CD14-positive monocyte (primary cell): Measurements from ENCODE around the gene CDH4. TPM values are rescaled to one million over a fixed set of nuclear protein-coding genes. Genes with fewer than 3 reads are reported as not detected.

Experiments
- DNase-seq, 3 donors: peaks; one replicate each; pipeline ENCODE4 v3.0.0-alpha.2; 2011 to 2022
- H2AFZ ChIP-seq: 2 replicates; pipeline ENCODE4 v1.6.0; 2012; ENCODE audit warnings: mild to moderate bottlenecking, low read depth, low read length, inconsistent platforms; ENCODE audit not compliant: insufficient read depth, poor library complexity, severe bottlenecking
- H3K27ac ChIP-seq, 2 donors: 1 replicate in 1 of 2; 2 replicates in 1 of 2; pipeline ENCODE4 v1.5.1; 2012 to 2013; ENCODE audit warnings: low read length in 2 of 2, control low read depth in 1 of 2, inconsistent platforms in 1 of 2, low read depth in 1 of 2, mild to moderate bottlenecking in 1 of 2
- H3K27me3 ChIP-seq, 2 donors: one replicate each; pipeline versions ENCODE4 v1.6.0 to v1.6.1; 2011 to 2013; ENCODE audit warnings: low read length in 2 of 2; ENCODE audit not compliant: control insufficient read depth in 2 of 2, insufficient read depth in 2 of 2
- H3K36me3 ChIP-seq, 2 donors: replicated peaks in 1 of 2; 1 replicate in 1 of 2; 2 replicates in 1 of 2; pipeline versions ENCODE4 v1.5.1 to v1.6.1; 2012 to 2013; ENCODE audit warnings: low read length in 2 of 2, control low read depth in 1 of 2, inconsistent platforms in 1 of 2, mild to moderate bottlenecking in 1 of 2; ENCODE audit not compliant: insufficient read depth in 2 of 2, control insufficient read depth in 1 of 2
- H3K4me1 ChIP-seq, 2 donors: 1 replicate in 1 of 2; 2 replicates in 1 of 2; pipeline versions ENCODE4 v1.5.1 to v1.6.1; 2012 to 2013; ENCODE audit warnings: low read length in 2 of 2, control low read depth in 1 of 2, inconsistent platforms in 1 of 2, mild to moderate bottlenecking in 1 of 2, moderate library complexity in 1 of 2; ENCODE audit not compliant: insufficient read depth in 2 of 2, control insufficient read depth in 1 of 2
- H3K4me2 ChIP-seq: replicated peaks from 2 replicates; pipeline ENCODE3; 2012; ENCODE audit warnings: low read length, moderate library complexity, mild to moderate bottlenecking; ENCODE audit not compliant: poor library complexity, severe bottlenecking; ENCODE audit errors: extremely low read depth
- H3K4me3 ChIP-seq, 3 experiments: fragments of 200-600 bp in 1 of 3; sonication (generic) in 1 of 3; replicated peaks in 1 of 3; 1 replicate in 2 of 3; 2 replicates in 1 of 3; pipeline ENCODE4 v1.5.1; 2011 to 2013; ENCODE audit warnings: low read length in 3 of 3, mild to moderate bottlenecking in 3 of 3, control low read depth in 2 of 3, low read depth in 2 of 3, inconsistent platforms in 1 of 3, moderate library complexity in 1 of 3
- H3K79me2 ChIP-seq: 2 replicates; pipeline ENCODE4 v1.6.0; 2012; ENCODE audit warnings: mild to moderate bottlenecking, control low read depth, inconsistent platforms, low read length, moderate library complexity; ENCODE audit not compliant: insufficient read depth
- H3K9ac ChIP-seq: 2 replicates; pipeline ENCODE4 v1.6.0; 2017; ENCODE audit warnings: low read length, mild to moderate bottlenecking; ENCODE audit not compliant: insufficient read depth, poor library complexity, severe bottlenecking
- H3K9me3 ChIP-seq, 2 donors: replicated peaks in 1 of 2; 1 replicate in 1 of 2; 2 replicates in 1 of 2; pipeline versions ENCODE4 v1.5.1 to v1.6.1; 2012 to 2013; ENCODE audit warnings: low read length in 2 of 2, control low read depth in 1 of 2; ENCODE audit not compliant: control insufficient read depth in 1 of 2, insufficient read depth in 1 of 2
- H4K20me1 ChIP-seq: 2 replicates; pipeline ENCODE4 v1.6.0; 2012; ENCODE audit warnings: mild to moderate bottlenecking, low read length, control low read depth, moderate library complexity; ENCODE audit not compliant: insufficient read depth
- H3K27ac Mint-ChIP-seq, 7 donors: one replicate each; pipeline ENCODE4 v1.8.0; 2020; ENCODE audit warnings: mild to moderate bottlenecking in 7 of 7, mixed read lengths in 7 of 7, moderate library complexity in 6 of 7, inconsistent platforms in 2 of 7
- H3K27me3 Mint-ChIP-seq, 3 donors: one replicate each; pipeline ENCODE4 v1.8.0; 2021 to 2022; ENCODE audit warnings: low read depth in 3 of 3, mild to moderate bottlenecking in 3 of 3, mixed read lengths in 3 of 3, moderate library complexity in 3 of 3, inconsistent platforms in 1 of 3
- H3K36me3 Mint-ChIP-seq, 2 donors: one replicate each; pipeline ENCODE4 v1.8.0; 2020; ENCODE audit warnings: mixed read lengths in 2 of 2, inconsistent platforms in 1 of 2, mild to moderate bottlenecking in 1 of 2
- H3K4me1 Mint-ChIP-seq: one replicate; pipeline ENCODE4 v1.8.0; 2020; ENCODE audit warnings: mild to moderate bottlenecking, mixed read lengths
- H3K4me3 Mint-ChIP-seq, 2 donors: one replicate each; pipeline ENCODE4 v1.8.0; 2020; ENCODE audit warnings: mild to moderate bottlenecking in 2 of 2, mixed read lengths in 2 of 2, moderate library complexity in 1 of 2
- H3K9me3 Mint-ChIP-seq, 7 donors: one replicate each; pipeline ENCODE4 v1.8.0; 2020 to 2022; ENCODE audit warnings: mixed read lengths in 7 of 7, mild to moderate bottlenecking in 6 of 7, moderate library complexity in 6 of 7, inconsistent platforms in 2 of 7
- WGBS: methylation state at CpG from one replicate; pipeline ENCODE4 v1.1.5; 2013; ENCODE audit warnings: missing lambda C conversion rate; ENCODE audit not compliant: insufficient coverage; 5-methylcytosine and 5-hydroxymethylcytosine counted together
- intact Hi-C, 2 donors: fragments of 100-400 bp; cut with micrococcal nuclease; formaldehyde crosslinking; loops; one replicate each; pipeline versions ENCODE4 v1.15.0 to v1.15.1; 2023
- polyA plus RNA-seq, 3 donors: library from polyadenylated mRNA; depleted of rRNA in 1 of 3; unstranded in 2 of 3; stranded (reverse) in 1 of 3; fragments of 300-500 nt in 2 of 3; fragments of >200 nt in 1 of 3; fragmentation: Illumina TruSeq in 2 of 3; gene quantifications; 1 replicate in 2 of 3; 2 replicates in 1 of 3; pipeline ENCODE4 v1.2.3, GENCODE V29; 2012 to 2021
- TF ChIP-seq, protein P1 (sequence below): fragments of 200-600 bp; IDR thresholded peaks from one replicate; pipeline ENCODE4 v1.8.0; 2022; ENCODE audit warnings: antibody characterized with exemption, mild to moderate bottlenecking

The CDH4 gene
- polyA plus RNA-seq, 3 donors: not detected

DNA sequence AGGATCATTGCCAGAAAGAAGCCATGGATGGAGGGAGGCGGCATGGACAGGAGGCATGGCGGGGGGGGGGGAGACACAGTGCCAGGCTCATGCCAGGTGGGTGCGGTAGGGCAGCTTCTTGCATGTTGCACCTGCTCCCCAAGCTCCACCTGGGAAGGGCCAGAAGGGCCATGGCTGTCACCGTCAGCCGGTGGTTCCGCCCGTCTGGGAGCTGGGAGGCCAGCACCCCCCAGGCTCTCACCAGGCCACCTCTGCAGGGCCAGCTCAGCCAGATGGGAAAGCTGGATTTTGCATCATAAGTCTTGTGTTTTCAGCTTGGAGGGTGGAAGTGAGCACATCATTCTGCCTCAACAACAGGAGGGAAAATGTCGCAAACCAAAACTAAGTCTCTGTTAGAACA, 409.0 kb downstream of the CDH4 start:
- Mint-ChIP-seq H3K27me3 (peaks cover 0 to 5% (median 2%) of the 10 kb centered on the region in 3 donors), H3K4me3 (no peak overlapping the region), H3K4me1 (no peaks in the 10 kb centered on the region), H3K27ac (no peak overlapping the region), H3K36me3 (no peaks in the 10 kb centered on the region), H3K9me3 (peaks cover 0 to 81% (median 48%) of the 10 kb centered on the region in 7 donors)
- TF ChIP-seq, protein P1, sequence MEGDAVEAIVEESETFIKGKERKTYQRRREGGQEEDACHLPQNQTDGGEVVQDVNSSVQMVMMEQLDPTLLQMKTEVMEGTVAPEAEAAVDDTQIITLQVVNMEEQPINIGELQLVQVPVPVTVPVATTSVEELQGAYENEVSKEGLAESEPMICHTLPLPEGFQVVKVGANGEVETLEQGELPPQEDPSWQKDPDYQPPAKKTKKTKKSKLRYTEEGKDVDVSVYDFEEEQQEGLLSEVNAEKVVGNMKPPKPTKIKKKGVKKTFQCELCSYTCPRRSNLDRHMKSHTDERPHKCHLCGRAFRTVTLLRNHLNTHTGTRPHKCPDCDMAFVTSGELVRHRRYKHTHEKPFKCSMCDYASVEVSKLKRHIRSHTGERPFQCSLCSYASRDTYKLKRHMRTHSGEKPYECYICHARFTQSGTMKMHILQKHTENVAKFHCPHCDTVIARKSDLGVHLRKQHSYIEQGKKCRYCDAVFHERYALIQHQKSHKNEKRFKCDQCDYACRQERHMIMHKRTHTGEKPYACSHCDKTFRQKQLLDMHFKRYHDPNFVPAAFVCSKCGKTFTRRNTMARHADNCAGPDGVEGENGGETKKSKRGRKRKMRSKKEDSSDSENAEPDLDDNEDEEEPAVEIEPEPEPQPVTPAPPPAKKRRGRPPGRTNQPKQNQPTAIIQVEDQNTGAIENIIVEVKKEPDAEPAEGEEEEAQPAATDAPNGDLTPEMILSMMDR: no peak
- intact Hi-C loops: no loop called here
- H3K4me2 ChIP-seq: no peak overlapping the region
- H3K4me3 ChIP-seq: no peak overlapping the region
- H3K36me3 ChIP-seq: no peaks in the 10 kb centered on the region
- peaks cover 0 to 96% of the 10 kb centered on the region in 2 donors for H3K9me3 ChIP-seq
- H4K20me1 ChIP-seq: no peaks in the 10 kb centered on the region
- no peaks in the 10 kb centered on the region for H3K79me2 ChIP-seq
- no peaks in the 10 kb centered on the region for H3K4me1 ChIP-seq
- H3K27me3 ChIP-seq: no peaks in the 10 kb centered on the region
- H3K9ac ChIP-seq: no peak overlapping the region
- H2AFZ ChIP-seq: no peak overlapping the region
- 93% methylated on average over 4 of the region's 8 CpGs for WGBS
- no peak for DNase-seq
- H3K27ac ChIP-seq: no peak overlapping the region

DNA sequence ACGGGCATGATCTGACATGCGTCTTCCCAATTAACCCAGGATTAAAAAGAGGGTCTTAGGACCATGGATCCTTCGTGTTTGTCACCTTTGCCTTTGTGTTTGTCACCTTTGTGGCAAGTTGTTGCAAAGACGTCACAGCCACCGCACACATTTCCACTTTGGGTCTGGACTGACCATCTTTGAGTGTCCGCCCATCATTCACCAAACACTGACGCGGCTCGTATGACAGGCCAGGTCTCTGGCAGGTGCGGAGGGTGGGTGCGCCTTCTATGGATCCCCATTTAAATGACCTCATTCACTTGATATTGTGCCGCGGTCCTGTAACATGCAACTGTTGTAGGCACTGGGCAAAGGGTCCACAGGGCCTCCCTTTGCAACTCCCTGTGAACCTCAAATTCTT, 409.5 kb downstream of the CDH4 start:
- no peaks in the 10 kb centered on the region for H4K20me1 ChIP-seq
- H3K27me3 Mint-ChIP-seq: peaks cover 0 to 5% (median 2%) of the 10 kb centered on the region in 3 donors
- H3K27ac ChIP-seq: no peak overlapping the region
- no peak overlapping the region for H3K4me3 ChIP-seq
- no peaks in the 10 kb centered on the region for H3K4me1 Mint-ChIP-seq
- no peak for DNase-seq
- TF ChIP-seq, protein P1: no peak
- no peak overlapping the region for H3K9ac ChIP-seq
- no peaks in the 10 kb centered on the region for H3K4me1 ChIP-seq
- no peaks in the 10 kb centered on the region for H3K79me2 ChIP-seq
- peaks cover 0 to 97% of the 10 kb centered on the region in 2 donors for H3K9me3 ChIP-seq
- no peaks in the 10 kb centered on the region for H3K27me3 ChIP-seq
- peaks cover 0 to 81% (median 47%) of the 10 kb centered on the region in 7 donors for H3K9me3 Mint-ChIP-seq
- no peak overlapping the region for H3K27ac Mint-ChIP-seq
- H3K4me3 Mint-ChIP-seq: no peak overlapping the region
- intact Hi-C loops: no loop called here
- no peaks in the 10 kb centered on the region for H3K36me3 ChIP-seq
- H3K36me3 Mint-ChIP-seq: no peaks in the 10 kb centered on the region
- no peak overlapping the region for H2AFZ ChIP-seq
- 96% methylated on average over 13 of the region's 13 CpGs for WGBS
- no peak overlapping the region for H3K4me2 ChIP-seq
